IMR-90 (cell line): ENCODE data around the gene ATP6AP1. TPM values are rescaled to one million over a fixed set of nuclear protein-coding genes. Genes with fewer than 3 reads are reported as not detected.

ENCODE experiments used
- ATAC-seq: fragments of 200-7000 bp; cut with Tn5 transposase; 2 replicates; pipeline ENCODE4 v1.9.1; 2020; ENCODE audit warnings: low read depth, mild to moderate bottlenecking, moderate library complexity
- BruUV-seq: library from RNA; stranded (reverse); fragments of 400-500 nt; replicated peaks from 2 replicates; lab custom pipeline; 2021; lab: Mats Ljungman, UMichigan
- CTCF ChIA-PET: fragments of 300-600 bp; formaldehyde crosslinking; extraction: SDS; loops from one replicate; lab custom pipeline; 2021; ENCODE audit warnings: antibody characterized with exemption; lab: Yijun Ruan, JAX
- POLR2A ChIA-PET: fragments of 300-600 bp; sonication (Branson Sonifier 250); formaldehyde crosslinking; loops from one replicate; lab custom pipeline; 2022; ENCODE audit warnings: antibody characterized with exemption; ENCODE audit not compliant: unreplicated experiment; lab: Charles Lee
- DNase-seq: peaks from one replicate; pipeline ENCODE4 v3.0.0; 2013
- H2AFZ ChIP-seq: replicated peaks from 2 replicates; pipeline ENCODE3; 2013; ENCODE audit warnings: low read length, mild to moderate bottlenecking; ENCODE audit not compliant: poor library complexity
- H2AK5ac ChIP-seq: 2 replicates; pipeline ENCODE4 v1.6.1; 2013; ENCODE audit warnings: low read depth, low read length, inconsistent platforms
- H2AK9ac ChIP-seq: replicated peaks from 2 replicates; pipeline ENCODE3; 2013; ENCODE audit warnings: mild to moderate bottlenecking, low read depth, low read length, moderate library complexity; ENCODE audit not compliant: poor library complexity
- H2BK120ac ChIP-seq: 2 replicates; pipeline ENCODE4 v1.6.1; 2013; ENCODE audit warnings: low read depth, low read length, inconsistent platforms
- H2BK15ac ChIP-seq: 3 replicates; pipeline ENCODE4 v1.6.1; 2013; ENCODE audit warnings: low read depth, low read length, inconsistent platforms
- H2BK20ac ChIP-seq: 2 replicates; pipeline ENCODE4 v1.6.1; 2013; ENCODE audit warnings: low read depth, mild to moderate bottlenecking, inconsistent platforms, low read length, moderate library complexity
- H2BK5ac ChIP-seq: 2 replicates; pipeline ENCODE4 v1.6.1; 2013; ENCODE audit warnings: mild to moderate bottlenecking, low read depth, low read length, inconsistent platforms; ENCODE audit not compliant: poor library complexity, severe bottlenecking
- H3K14ac ChIP-seq: replicated peaks from 2 replicates; pipeline ENCODE4 v1.6.1; 2013; ENCODE audit warnings: low read depth, low read length, inconsistent platforms
- H3K18ac ChIP-seq: 2 replicates; pipeline ENCODE4 v1.6.1; 2013; ENCODE audit warnings: low read depth, low read length, control low read depth
- H3K23ac ChIP-seq: 2 replicates; pipeline ENCODE4 v1.6.1; 2013; ENCODE audit warnings: low read depth, low read length, inconsistent platforms
- H3K27ac ChIP-seq: 2 replicates; pipeline ENCODE4 v1.5.1; 2013; ENCODE audit warnings: mild to moderate bottlenecking, control low read depth, low read length; ENCODE audit not compliant: insufficient read depth
- H3K27me3 ChIP-seq: 2 replicates; pipeline ENCODE4 v1.6.1; 2013; ENCODE audit warnings: low read length; ENCODE audit not compliant: control insufficient read depth, insufficient read depth
- H3K36me3 ChIP-seq: 2 replicates; pipeline ENCODE4 v1.6.1; 2013; ENCODE audit warnings: low read length, mixed read lengths; ENCODE audit not compliant: control insufficient read depth, insufficient read depth
- H3K4ac ChIP-seq: 2 replicates; pipeline ENCODE4 v1.6.1; 2013; ENCODE audit warnings: low read depth, low read length, inconsistent platforms
- H3K4me1 ChIP-seq: 2 replicates; pipeline ENCODE4 v1.6.1; 2013; ENCODE audit warnings: low read length, mixed read lengths; ENCODE audit not compliant: control insufficient read depth, insufficient read depth
- H3K4me2 ChIP-seq: 2 replicates; pipeline ENCODE4 v1.6.1; 2013; ENCODE audit warnings: low read depth, mild to moderate bottlenecking, control low read depth, low read length, moderate library complexity
- H3K4me3 ChIP-seq: 2 replicates; pipeline ENCODE4 v1.5.1; 2013; ENCODE audit warnings: low read depth, mild to moderate bottlenecking, control low read depth, low read length, moderate library complexity; ENCODE audit not compliant: insufficient read depth
- H3K56ac ChIP-seq: 2 replicates; pipeline ENCODE4 v1.6.1; 2013; ENCODE audit warnings: low read length, inconsistent platforms; ENCODE audit not compliant: insufficient read depth; ENCODE audit errors: extremely low read depth
- H3K79me1 ChIP-seq, 2 experiments: 2 replicates each; pipeline ENCODE4 v1.6.1; 2013; ENCODE audit warnings: low read length in 2 of 2, inconsistent platforms in 1 of 2, low read depth in 1 of 2
- H3K9ac ChIP-seq: 2 replicates; pipeline ENCODE4 v1.6.1; 2013; ENCODE audit warnings: low read depth, low read length, control low read depth
- H3K9me1 ChIP-seq: 2 replicates; pipeline ENCODE4 v1.6.1; 2013; ENCODE audit warnings: low read length, inconsistent platforms; ENCODE audit not compliant: insufficient read depth
- H3K9me3 ChIP-seq: 2 replicates; pipeline ENCODE4 v1.6.1; 2013; ENCODE audit warnings: low read length; ENCODE audit not compliant: control insufficient read depth, insufficient read depth
- H4K20me1 ChIP-seq: 2 replicates; pipeline ENCODE4 v1.6.1; 2013; ENCODE audit warnings: low read length, inconsistent platforms; ENCODE audit not compliant: insufficient read depth
- H4K5ac ChIP-seq: 2 replicates; pipeline ENCODE4 v1.6.1; 2013; ENCODE audit warnings: mild to moderate bottlenecking, low read depth, low read length, control low read depth
- H4K8ac ChIP-seq, 2 experiments: 2 replicates each; pipeline ENCODE4 v1.6.1; 2013; ENCODE audit warnings: low read depth in 2 of 2, low read length in 2 of 2, control low read depth in 1 of 2, inconsistent platforms in 1 of 2
- H4K91ac ChIP-seq: 2 replicates; pipeline ENCODE4 v1.6.1; 2013; ENCODE audit warnings: low read depth, low read length, inconsistent platforms; ENCODE audit not compliant: insufficient read depth
- CTCF ChIP-seq: conservative IDR thresholded peaks from 2 replicates; pipeline ENCODE4 v1.5.1; 2012; ENCODE audit warnings: mild to moderate bottlenecking, low read depth, low read length, improper control_type of control experiment
- MAZ ChIP-seq: IDR thresholded peaks from 2 replicates; pipeline ENCODE4 v1.6.1; 2012; ENCODE audit warnings: low read depth, mild to moderate bottlenecking, low read length, improper control_type of control experiment, moderate library complexity, borderline replicate concordance
- POLR2A ChIP-seq: IDR thresholded peaks from 2 replicates; pipeline ENCODE4 v1.6.1; 2012; ENCODE audit warnings: mild to moderate bottlenecking, low read depth, low read length
- WGBS, 2 experiments: methylation state at CpG; one replicate each; pipeline versions ENCODE4 v1.1.5 to v1.1.7; 2013; ENCODE audit warnings: missing lambda C conversion rate in 2 of 2; ENCODE audit not compliant: insufficient read length in 1 of 2; ENCODE audit errors: extremely low coverage in 2 of 2; 5-methylcytosine and 5-hydroxymethylcytosine counted together
- dilution Hi-C: fragments of 300-500 bp; cut with HindIII; formaldehyde crosslinking; loops from one replicate; pipeline ENCODE4 v1.14.3; 2018; ENCODE audit warnings: low sequenced_read_pairs; ENCODE audit not compliant: unreplicated experiment
- in situ Hi-C: fragments of 300-500 bp; cut with MboI; formaldehyde crosslinking; loops from 3 replicates; pipeline ENCODE4 v1.14.3; 2019; ENCODE audit warnings: low sequenced_read_pairs, inconsistent platforms, mixed read lengths
- intact Hi-C: fragments of 100-400 bp; cut with micrococcal nuclease; formaldehyde crosslinking; loops from 2 replicates; pipeline ENCODE4 v1.10.0; 2022
- polyA plus RNA-seq, 3 experiments: library from polyadenylated mRNA; depleted of rRNA; stranded (reverse); fragments of >200 nt; gene quantifications; 2 replicates each; pipeline ENCODE4 v1.2.3, GENCODE V29; 2012; ENCODE audit warnings: low replicate concordance in 1 of 3
- total RNA-seq: library from RNA; depleted of rRNA; stranded (reverse); fragments of >200 nt; gene quantifications from 2 replicates; pipeline ENCODE4 v1.2.3, GENCODE V29; 2012

The ATP6AP1 gene
- total and polyA plus RNA-seq, 2 of the 4 experiments (the other 2 are of a cell fraction) = 13.8 to 96.7 TPM

GRCh38 chrX:154401045-154401799, 27.3 kb upstream of the ATP6AP1 start:
- TF ChIP-seq CTCF = no peak
- TF ChIP-seq POLR2A = peak; percentile 94
- peak; percentile 56; the same call in 1 of the 2 replicates for TF ChIP-seq MAZ
- Histone ChIP-seq H2BK5ac (no peak overlapping the region), H4K5ac (no peak overlapping the region), H3K56ac (no peak overlapping the region), H3K79me1 (peaks cover 4 to 24% of the 10 kb centered on the region in 2 experiments; a peak in 3 of 4 replicates), H2AFZ (no peak overlapping the region), H2AK5ac (no peak overlapping the region), H3K36me3 (peaks cover 21% of the 10 kb centered on the region), H3K14ac (no peak overlapping the region), H3K4me1 (0 out of 2 replicates have a peak, but pooled peaks cover 2% of the 10 kb centered on the region), H3K9me3 (no peaks in the 10 kb centered on the region), H3K18ac (no peak overlapping the region), H3K27ac (no peak overlapping the region), H4K20me1 (peaks cover 44% of the 10 kb centered on the region), H3K23ac (no peak overlapping the region), H3K4ac (no peak overlapping the region), H2AK9ac (peak overlapping the region; percentile 31), H4K91ac (no peak overlapping the region), H3K9ac (no peak overlapping the region), H2BK20ac (no peak overlapping the region), H3K4me2 (no peak overlapping the region), H4K8ac (peak overlapping the region in 1 of 2 experiments; percentile 13; a peak in 2 of 4 replicates), H3K27me3 (no peaks in the 10 kb centered on the region), H2BK15ac (no peak overlapping the region), H3K9me1 (no peaks in the 10 kb centered on the region), H2BK120ac (no peak overlapping the region), H3K4me3 (no peak overlapping the region)
- no TSS peak for BruUV-seq
- intact Hi-C loops = no loop called here
- ATAC-seq (no peak), DNase-seq (peak; percentile 37)
- dilution Hi-C loops = no loop called here
- ChIA-PET CTCF (no interaction called here), POLR2A (interaction anchor here (0.6 kb wide), 1 partner anchor 145 kb away, joined by 7 read pairs; no protein-coding TSS in a partner anchor)
- 27% methylated on average over 3 of the region's 6 CpGs; no CpG with 5 or more reads in 1 of the 2 experiments for WGBS, 2 experiments
- in situ Hi-C loops = no loop called here
